K562 (cell line): ENCODE data around the gene CYP2R1. TPM values are rescaled to one million over a fixed set of nuclear protein-coding genes. Genes with fewer than 3 reads are reported as not detected.
A peak's percentile ranks its signal among the peaks of the same experiment; 100 is the strongest.

Experiments
- DEAF1 ChIP-seq: fragments of 450-650 bp; formaldehyde crosslinking; IDR thresholded peaks from 2 replicates; pipeline ENCODE4 v1.4.0; 2020; ENCODE audit warnings: mild to moderate bottlenecking, moderate library complexity
- HINFP ChIP-seq: fragments of 450-650 bp; conservative IDR thresholded peaks from 2 replicates; pipeline ENCODE4 v1.6.1; 2016; ENCODE audit warnings: missing genetic modification characterization, low read depth, mild to moderate bottlenecking, control low read depth, missing compliant biosample characterization
- MXD1 ChIP-seq: fragments of 250-450 bp; sonication (Bioruptor Pico); IDR thresholded peaks from 2 replicates; pipeline ENCODE4 v1.8.0; 2021; ENCODE audit warnings: borderline replicate concordance, mild to moderate bottlenecking, moderate library complexity; ENCODE audit not compliant: poor library complexity, severe bottlenecking
- NFRKB ChIP-seq: fragments of 450-650 bp; IDR thresholded peaks from 2 replicates; pipeline ENCODE4 v1.6.1; 2016; ENCODE audit warnings: low read depth
- NR4A1 ChIP-seq, 2 experiments: fragments of 250-450 bp in 1 of 2; fragments of 450-650 bp in 1 of 2; sonication (Bioruptor Pico) in 1 of 2; IDR thresholded peaks; 2 replicates each; pipeline versions ENCODE4 v1.4.0 to v1.6.1; 2016 to 2020; ENCODE audit warnings: mild to moderate bottlenecking in 2 of 2, missing compliant biosample characterization in 1 of 2, missing genetic modification characterization in 1 of 2, moderate library complexity in 1 of 2
- POLR2A ChIP-seq: fragments of 450-650 bp; conservative IDR thresholded peaks from 2 replicates; pipeline ENCODE4 v1.6.1; 2016
- PRPF4 ChIP-seq: fragments of 200-400 bp; formaldehyde crosslinking; IDR thresholded peaks from one replicate; pipeline ENCODE4 v1.6.1; 2017; ENCODE audit warnings: low read length, low read depth, mild to moderate bottlenecking; ENCODE audit not compliant: insufficient read depth, poor library complexity, severe bottlenecking
- RBM34 ChIP-seq: fragments of 200-400 bp; formaldehyde crosslinking; IDR thresholded peaks from 2 replicates; pipeline ENCODE4 v1.6.1; 2018; ENCODE audit warnings: low read length, borderline replicate concordance; ENCODE audit not compliant: insufficient read depth
- SAFB ChIP-seq: fragments of 200-400 bp; formaldehyde crosslinking; IDR thresholded peaks from 2 replicates; pipeline ENCODE4 v1.6.1; 2017; ENCODE audit warnings: low read depth, low read length, borderline replicate concordance
- TEAD2 ChIP-seq: fragments of 450-650 bp; IDR thresholded peaks from 2 replicates; pipeline ENCODE4 v1.6.1; 2016; ENCODE audit warnings: missing genetic modification characterization, control low read depth, missing compliant biosample characterization
- THRA ChIP-seq: fragments of 450-650 bp; IDR thresholded peaks from 2 replicates; pipeline ENCODE4 v1.6.1; 2017; ENCODE audit warnings: mild to moderate bottlenecking, moderate library complexity
- THRAP3 ChIP-seq: fragments of 450-650 bp; IDR thresholded peaks from 2 replicates; pipeline ENCODE4 v1.6.1; 2016; ENCODE audit warnings: mild to moderate bottlenecking, inconsistent platforms, borderline replicate concordance
- ZC3H4 ChIP-seq: sonication (generic); formaldehyde crosslinking; IDR thresholded peaks from 2 replicates; pipeline ENCODE4 v1.9.0; 2021; ENCODE audit warnings: missing genetic modification reagents, borderline replicate concordance
- ZNF347 ChIP-seq: fragments of 450-650 bp; formaldehyde crosslinking; IDR thresholded peaks from 2 replicates; pipeline ENCODE4 v1.4.0; 2020; ENCODE audit warnings: low read depth, mild to moderate bottlenecking, moderate library complexity
- ZNF445 ChIP-seq: fragments of 250-450 bp; sonication (Bioruptor Pico); IDR thresholded peaks from 2 replicates; pipeline ENCODE4 v1.4.0; 2020; ENCODE audit warnings: low read depth, mild to moderate bottlenecking, moderate library complexity
- polyA plus RNA-seq, 8 experiments: library from polyadenylated mRNA; depleted of rRNA in 4 of 8; stranded (reverse) in 5 of 8; unstranded in 3 of 8; fragments of >200 nt; fragmentation: Nextera tagmentation in 2 of 8; fragmentation: Illumina TruSeq in 1 of 8; extraction: Ambion mirVana in 2 of 8; extraction: Trizol in 1 of 8; gene quantifications; 2 replicates each; pipeline versions ENCODE4 v1.2.1 to v1.2.3, GENCODE V29; 2011 to 2014; ENCODE audit warnings: inconsistent platforms in 1 of 8, missing spikeins in 1 of 8
- total RNA-seq, 7 experiments: library from RNA; depleted of rRNA in 6 of 7; stranded (reverse); fragments of >200 nt in 6 of 7; fragmentation: Illumina TruSeq in 2 of 7; extraction: Trizol in 2 of 7; gene quantifications; 2 replicates each; pipeline versions ENCODE4 v1.2.1 to v1.2.3, GENCODE V29; 2011 to 2021; ENCODE audit warnings: low replicate concordance in 1 of 7
- TF ChIP-seq, protein P1 (sequence below): sonication (generic); formaldehyde crosslinking; IDR thresholded peaks from 2 replicates; pipeline ENCODE4 v1.8.1; 2023; ENCODE audit warnings: missing genetic modification reagents, mild to moderate bottlenecking, borderline replicate concordance

The CYP2R1 gene
- total and polyA plus RNA-seq, 9 of the 15 experiments (the other 6 are each of a cell fraction or from before 2014, with no cell fraction given) = 19.4 to 40.5 (median 29.4) TPM

DNA sequence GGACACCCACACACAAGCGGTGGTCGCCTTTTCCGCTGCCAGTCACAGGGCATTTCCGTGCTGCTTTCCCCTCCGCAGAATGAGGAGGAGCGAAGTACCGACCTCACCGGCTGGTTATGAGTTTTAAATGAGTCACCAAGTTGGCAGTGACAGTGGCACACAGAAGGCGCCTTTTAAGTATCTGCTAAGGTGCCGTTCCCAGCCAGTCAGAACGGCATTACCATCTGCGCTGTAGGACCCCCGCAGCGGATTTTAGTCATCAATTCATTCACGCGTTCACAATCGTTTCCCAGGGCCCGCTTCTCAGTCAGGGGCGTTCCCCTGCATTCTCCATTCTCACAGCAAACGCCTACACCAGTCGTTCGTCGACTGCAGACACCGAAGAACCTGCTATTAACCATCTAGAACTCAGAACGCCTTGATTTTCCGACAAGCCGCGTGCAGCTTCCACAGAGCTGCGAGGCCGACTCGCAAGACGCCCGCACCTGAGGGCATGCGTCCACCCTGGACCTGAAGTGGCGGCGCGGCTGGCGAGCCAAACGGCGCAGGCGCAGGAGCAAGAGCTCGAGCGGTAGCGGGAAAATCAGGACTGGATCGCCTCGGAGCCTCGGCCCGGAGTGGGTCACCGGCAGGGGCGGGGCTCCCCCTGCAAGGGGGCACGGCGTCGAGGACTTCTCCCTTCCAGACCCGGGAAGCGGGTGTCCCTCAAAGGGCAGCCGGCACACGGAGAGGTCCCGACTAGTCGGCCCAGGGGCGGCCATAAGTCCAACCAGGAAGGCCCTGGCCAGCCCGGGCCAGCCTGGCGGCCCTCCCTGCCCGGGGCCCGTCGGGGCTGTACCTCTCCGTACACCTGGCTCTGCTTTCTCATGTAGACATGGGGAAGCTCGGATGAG is 642 bp downstream of the CYP2R1 start (continued):
- TF ChIP-seq THRA = no peak
- TF ChIP-seq MXD1 (CRISPR knock-in tag) = no peak
- no peak for TF ChIP-seq SAFB
- TF ChIP-seq POLR2A = peak; percentile 93
- TF ChIP-seq TEAD2 (tag) = no peak
- no peak for TF ChIP-seq HINFP (tag)
- no peak for TF ChIP-seq RBM34
- no peak for TF ChIP-seq DEAF1
- no peak for TF ChIP-seq ZNF445 (CRISPR knock-in tag)
- TF ChIP-seq THRAP3 = no peak
- TF ChIP-seq NR4A1 (CRISPR knock-in tag; IDR thresholded peaks at IDR 0.05) = no peak
- peak; percentile 17; the same call in 1 of the 2 replicates for TF ChIP-seq NR4A1 (tag; IDR thresholded peaks at IDR 0.05)
- peak; percentile 36 for TF ChIP-seq PRPF4
- TF ChIP-seq, protein P1, sequence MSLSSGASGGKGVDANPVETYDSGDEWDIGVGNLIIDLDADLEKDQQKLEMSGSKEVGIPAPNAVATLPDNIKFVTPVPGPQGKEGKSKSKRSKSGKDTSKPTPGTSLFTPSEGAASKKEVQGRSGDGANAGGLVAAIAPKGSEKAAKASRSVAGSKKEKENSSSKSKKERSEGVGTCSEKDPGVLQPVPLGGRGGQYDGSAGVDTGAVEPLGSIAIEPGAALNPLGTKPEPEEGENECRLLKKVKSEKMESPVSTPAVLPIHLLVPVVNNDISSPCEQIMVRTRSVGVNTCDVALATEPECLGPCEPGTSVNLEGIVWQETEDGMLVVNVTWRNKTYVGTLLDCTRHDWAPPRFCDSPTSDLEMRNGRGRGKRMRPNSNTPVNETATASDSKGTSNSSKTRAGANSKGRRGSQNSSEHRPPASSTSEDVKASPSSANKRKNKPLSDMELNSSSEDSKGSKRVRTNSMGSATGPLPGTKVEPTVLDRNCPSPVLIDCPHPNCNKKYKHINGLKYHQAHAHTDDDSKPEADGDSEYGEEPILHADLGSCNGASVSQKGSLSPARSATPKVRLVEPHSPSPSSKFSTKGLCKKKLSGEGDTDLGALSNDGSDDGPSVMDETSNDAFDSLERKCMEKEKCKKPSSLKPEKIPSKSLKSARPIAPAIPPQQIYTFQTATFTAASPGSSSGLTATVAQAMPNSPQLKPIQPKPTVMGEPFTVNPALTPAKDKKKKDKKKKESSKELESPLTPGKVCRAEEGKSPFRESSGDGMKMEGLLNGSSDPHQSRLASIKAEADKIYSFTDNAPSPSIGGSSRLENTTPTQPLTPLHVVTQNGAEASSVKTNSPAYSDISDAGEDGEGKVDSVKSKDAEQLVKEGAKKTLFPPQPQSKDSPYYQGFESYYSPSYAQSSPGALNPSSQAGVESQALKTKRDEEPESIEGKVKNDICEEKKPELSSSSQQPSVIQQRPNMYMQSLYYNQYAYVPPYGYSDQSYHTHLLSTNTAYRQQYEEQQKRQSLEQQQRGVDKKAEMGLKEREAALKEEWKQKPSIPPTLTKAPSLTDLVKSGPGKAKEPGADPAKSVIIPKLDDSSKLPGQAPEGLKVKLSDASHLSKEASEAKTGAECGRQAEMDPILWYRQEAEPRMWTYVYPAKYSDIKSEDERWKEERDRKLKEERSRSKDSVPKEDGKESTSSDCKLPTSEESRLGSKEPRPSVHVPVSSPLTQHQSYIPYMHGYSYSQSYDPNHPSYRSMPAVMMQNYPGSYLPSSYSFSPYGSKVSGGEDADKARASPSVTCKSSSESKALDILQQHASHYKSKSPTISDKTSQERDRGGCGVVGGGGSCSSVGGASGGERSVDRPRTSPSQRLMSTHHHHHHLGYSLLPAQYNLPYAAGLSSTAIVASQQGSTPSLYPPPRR (CRISPR knock-in tag) = no peak
- peak; percentile 34; the same call in 1 of the 2 replicates for TF ChIP-seq NFRKB
- no peak for TF ChIP-seq ZC3H4
- TF ChIP-seq ZNF347 = no peak
